MM.1S (cell line): Measurements from ENCODE around the gene UBE2F.

Source experiments
- DNase-seq: peaks from one replicate; pipeline ENCODE4 v3.0.0-alpha.2; 2015
- H2AFZ ChIP-seq: fragments of 300-600 bp; sonication (generic); 2 replicates; pipeline ENCODE4 v1.6.0; 2016; ENCODE audit warnings: antibody characterized with exemption, low read length
- H3F3A ChIP-seq: fragments of 300-600 bp; sonication (generic); 2 replicates; pipeline ENCODE4 v1.6.1; 2016; ENCODE audit warnings: mild to moderate bottlenecking, antibody characterized with exemption, low read length, moderate library complexity, mixed read lengths; ENCODE audit not compliant: insufficient read depth
- H3K27ac ChIP-seq: fragments of 300-600 bp; sonication (generic); 2 replicates; pipeline ENCODE4 v1.5.1; 2016; ENCODE audit warnings: mild to moderate bottlenecking, low read length
- H3K27me3 ChIP-seq: fragments of 300-600 bp; sonication (generic); replicated peaks from 2 replicates; pipeline ENCODE4 v1.6.0; 2016; ENCODE audit warnings: low read length; ENCODE audit not compliant: insufficient read depth
- H3K36me3 ChIP-seq: fragments of 300-600 bp; sonication (generic); replicated peaks from 2 replicates; pipeline ENCODE4 v1.6.1; 2016; ENCODE audit warnings: mild to moderate bottlenecking, low read length, mixed read lengths; ENCODE audit not compliant: insufficient read depth
- H3K4me1 ChIP-seq: fragments of 300-600 bp; sonication (generic); 2 replicates; pipeline ENCODE4 v1.6.1; 2016; ENCODE audit warnings: low read length, mixed read lengths
- H3K4me2 ChIP-seq: fragments of 300-600 bp; sonication (generic); 2 replicates; pipeline ENCODE4 v1.6.0; 2016; ENCODE audit warnings: low read depth, low read length
- H3K4me3 ChIP-seq: fragments of 300-600 bp; sonication (generic); 2 replicates; pipeline ENCODE4 v1.5.1; 2016; ENCODE audit warnings: low read length, mixed read lengths
- H3K79me2 ChIP-seq: fragments of 300-600 bp; sonication (generic); 2 replicates; pipeline ENCODE4 v1.6.1; 2016; ENCODE audit warnings: mixed run types, low read length, mixed read lengths
- H3K9ac ChIP-seq: fragments of 300-600 bp; sonication (generic); 2 replicates; pipeline ENCODE4 v1.6.1; 2016; ENCODE audit warnings: low read length, mixed read lengths
- H3K9me2 ChIP-seq: fragments of 300-600 bp; sonication (generic); replicated peaks from 2 replicates; pipeline ENCODE4 v1.6.1; 2016; ENCODE audit warnings: mild to moderate bottlenecking, low read length, mixed read lengths; ENCODE audit not compliant: insufficient read depth
- H3K9me3 ChIP-seq: fragments of 300-600 bp; sonication (generic); replicated peaks from 2 replicates; pipeline ENCODE4 v1.6.1; 2016; ENCODE audit warnings: mild to moderate bottlenecking, low read length, mixed read lengths; ENCODE audit not compliant: insufficient read depth
- H4K20me1 ChIP-seq: fragments of 300-600 bp; sonication (generic); 2 replicates; pipeline ENCODE4 v1.6.1; 2016; ENCODE audit warnings: mild to moderate bottlenecking, low read length, moderate library complexity, mixed read lengths; ENCODE audit not compliant: insufficient read depth
- CTCF ChIP-seq: fragments of 300-600 bp; sonication (generic); IDR thresholded peaks from 2 replicates; pipeline ENCODE4 v1.5.1; 2016; ENCODE audit warnings: antibody characterized with exemption, low read length, mixed read lengths
- EZH2 ChIP-seq: fragments of 300-600 bp; sonication (generic); optimal IDR thresholded peaks from 2 replicates; pipeline ENCODE3; 2017; ENCODE audit warnings: low read depth, mild to moderate bottlenecking, antibody characterized with exemption, low read length, mixed read lengths
- EZH2phosphoT487 ChIP-seq: fragments of 300-600 bp; sonication (generic); IDR thresholded peaks from 2 replicates; pipeline ENCODE4 v1.6.1; 2018; ENCODE audit warnings: antibody characterized with exemption, low read length

UBE2F gene

GRCh38 chr2:238025741-238026360 lies 59.0 kb downstream of the UBE2F start:
- Histone ChIP-seq H3K9me3 (no peaks in the 10 kb centered on the region), H3K4me1 (no peaks in the 10 kb centered on the region), H3K79me2 (no peaks in the 10 kb centered on the region), H3F3A (no peaks in the 10 kb centered on the region), H3K9me2 (no peaks in the 10 kb centered on the region), H2AFZ (no peak overlapping the region), H3K4me2 (no peak overlapping the region), H3K36me3 (no peaks in the 10 kb centered on the region), H3K4me3 (no peak overlapping the region), H4K20me1 (no peaks in the 10 kb centered on the region), H3K27ac (no peak overlapping the region), H3K27me3 (no peaks in the 10 kb centered on the region), H3K9ac (no peak overlapping the region)
- no peak for DNase-seq
- TF ChIP-seq EZH2 (no peak), EZH2phosphoT487 (no peak), CTCF (no peak)

GRCh38 chr2:238027058-238027457 lies 60.2 kb downstream of the UBE2F start:
- Histone ChIP-seq H3K4me2 (no peak overlapping the region), H3F3A (no peaks in the 10 kb centered on the region), H3K36me3 (no peaks in the 10 kb centered on the region), H3K27me3 (no peaks in the 10 kb centered on the region), H3K9ac (no peak overlapping the region), H4K20me1 (no peaks in the 10 kb centered on the region), H3K4me3 (no peak overlapping the region), H3K79me2 (no peaks in the 10 kb centered on the region), H2AFZ (no peak overlapping the region), H3K9me3 (no peaks in the 10 kb centered on the region), H3K27ac (no peak overlapping the region), H3K9me2 (no peaks in the 10 kb centered on the region), H3K4me1 (no peaks in the 10 kb centered on the region)
- TF ChIP-seq CTCF (no peak), EZH2 (no peak), EZH2phosphoT487 (no peak)
- DNase-seq = no peak

- no peak overlapping the region for H3K27ac ChIP-seq
- no peaks in the 10 kb centered on the region for H3K36me3 ChIP-seq
- H3K79me2 ChIP-seq = no peaks in the 10 kb centered on the region
- H3K4me2 ChIP-seq = no peak overlapping the region
- no peaks in the 10 kb centered on the region for H3K9me2 ChIP-seq
- H4K20me1 ChIP-seq = no peaks in the 10 kb centered on the region
- no peak overlapping the region for H3K9ac ChIP-seq
- H3F3A ChIP-seq = no peaks in the 10 kb centered on the region
- no peak overlapping the region for H3K4me3 ChIP-seq
- no peaks in the 10 kb centered on the region for H3K9me3 ChIP-seq
- H3K27me3 ChIP-seq = no peaks in the 10 kb centered on the region
- TF ChIP-seq CTCF (no peak), EZH2 (no peak), EZH2phosphoT487 (no peak)
- no peak for DNase-seq
- 0 out of 2 replicates have a peak, but pooled peaks cover 1% of the 10 kb centered on the region for H3K4me1 ChIP-seq
- H2AFZ ChIP-seq = no peak overlapping the region
Measured at GRCh38 chr2:238027591-238028415, 61.0 kb downstream of the UBE2F start.
